HT-29 (cell line): ENCODE measurements around the gene MACC1. TPM values are rescaled to one million over a fixed set of nuclear protein-coding genes. Genes with fewer than 3 reads are reported as not detected.

ENCODE experiments used
- DNase-seq: peaks from one replicate; pipeline ENCODE4 v3.0.0-alpha.2; 2015; ENCODE audit warnings: low spot score
- total RNA-seq: library from RNA; depleted of rRNA; stranded (reverse); fragments of >200 nt; shearing (Covaris generic); gene quantifications from 2 replicates; pipeline ENCODE4 v1.2.3, GENCODE V29; 2014; rRNA removed

MACC1 gene, protein sequence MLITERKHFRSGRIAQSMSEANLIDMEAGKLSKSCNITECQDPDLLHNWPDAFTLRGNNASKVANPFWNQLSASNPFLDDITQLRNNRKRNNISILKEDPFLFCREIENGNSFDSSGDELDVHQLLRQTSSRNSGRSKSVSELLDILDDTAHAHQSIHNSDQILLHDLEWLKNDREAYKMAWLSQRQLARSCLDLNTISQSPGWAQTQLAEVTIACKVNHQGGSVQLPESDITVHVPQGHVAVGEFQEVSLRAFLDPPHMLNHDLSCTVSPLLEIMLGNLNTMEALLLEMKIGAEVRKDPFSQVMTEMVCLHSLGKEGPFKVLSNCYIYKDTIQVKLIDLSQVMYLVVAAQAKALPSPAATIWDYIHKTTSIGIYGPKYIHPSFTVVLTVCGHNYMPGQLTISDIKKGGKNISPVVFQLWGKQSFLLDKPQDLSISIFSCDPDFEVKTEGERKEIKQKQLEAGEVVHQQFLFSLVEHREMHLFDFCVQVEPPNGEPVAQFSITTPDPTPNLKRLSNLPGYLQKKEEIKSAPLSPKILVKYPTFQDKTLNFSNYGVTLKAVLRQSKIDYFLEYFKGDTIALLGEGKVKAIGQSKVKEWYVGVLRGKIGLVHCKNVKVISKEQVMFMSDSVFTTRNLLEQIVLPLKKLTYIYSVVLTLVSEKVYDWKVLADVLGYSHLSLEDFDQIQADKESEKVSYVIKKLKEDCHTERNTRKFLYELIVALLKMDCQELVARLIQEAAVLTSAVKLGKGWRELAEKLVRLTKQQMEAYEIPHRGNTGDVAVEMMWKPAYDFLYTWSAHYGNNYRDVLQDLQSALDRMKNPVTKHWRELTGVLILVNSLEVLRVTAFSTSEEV
- total RNA-seq = 9.9 and 12.5 TPM in 2 replicates

DNA sequence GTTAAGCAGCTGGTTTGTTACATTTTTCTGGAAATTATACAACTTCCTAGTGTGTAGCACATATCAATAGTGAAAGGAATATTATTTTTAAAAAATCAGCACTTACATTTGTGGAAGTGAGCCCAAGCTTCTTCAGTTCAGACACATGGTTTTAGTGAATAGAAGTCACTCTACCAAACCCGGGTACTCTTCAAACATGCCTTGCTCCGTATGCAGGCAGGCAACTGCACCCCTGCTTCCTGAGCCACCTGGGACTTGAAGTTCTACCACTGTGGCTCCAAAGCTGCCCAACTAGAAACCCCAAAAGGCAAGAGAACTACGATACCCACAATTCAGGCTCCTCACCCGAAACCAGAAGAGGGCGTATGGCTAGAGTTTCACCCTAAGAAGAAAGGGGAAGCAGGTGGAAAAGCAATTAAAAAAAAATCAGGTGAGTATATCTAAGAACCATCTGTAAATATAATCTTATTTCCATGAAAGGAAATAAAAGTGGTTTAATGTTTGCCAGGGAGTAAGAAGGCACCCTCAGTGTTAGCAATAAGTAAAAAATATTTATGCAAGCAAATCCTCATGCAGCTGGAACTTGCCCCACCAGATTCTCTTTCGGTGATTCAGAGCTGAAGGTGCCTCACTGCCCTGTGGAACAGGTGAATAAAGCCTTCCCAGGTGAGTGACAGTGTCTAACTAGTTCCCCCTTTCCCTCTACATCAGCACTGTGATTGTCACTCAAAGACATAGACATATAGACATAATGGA is at the start of gene MACC1:
Gene MACC1, minus strand, starts transcription at position 192 of the 756 bp plus-strand sequence. CDS start 55,522 bp downstream, outside the sequence.
- peak; percentile 98 for DNase-seq

DNA sequence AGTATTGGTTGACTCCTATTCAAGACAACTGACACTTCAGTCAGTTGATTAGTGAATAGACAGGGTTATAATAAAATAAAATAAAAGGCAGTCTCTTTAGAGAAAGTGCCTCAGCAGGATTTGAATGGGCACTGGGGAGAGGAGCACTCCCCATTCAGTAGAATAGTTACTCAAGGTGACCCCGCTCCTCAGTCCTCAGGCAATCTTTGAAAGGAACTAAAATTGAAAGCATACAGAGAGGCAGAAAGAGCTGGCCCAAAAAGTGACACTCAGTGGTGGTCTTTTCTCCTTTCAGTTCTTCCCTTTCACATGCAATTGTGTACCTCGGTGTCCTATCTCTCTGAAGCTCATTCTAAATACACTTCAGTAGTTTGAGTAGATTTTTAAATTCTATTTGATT is 47.4 kb upstream of the MACC1 start:
- DNase-seq = no peak

DNA sequence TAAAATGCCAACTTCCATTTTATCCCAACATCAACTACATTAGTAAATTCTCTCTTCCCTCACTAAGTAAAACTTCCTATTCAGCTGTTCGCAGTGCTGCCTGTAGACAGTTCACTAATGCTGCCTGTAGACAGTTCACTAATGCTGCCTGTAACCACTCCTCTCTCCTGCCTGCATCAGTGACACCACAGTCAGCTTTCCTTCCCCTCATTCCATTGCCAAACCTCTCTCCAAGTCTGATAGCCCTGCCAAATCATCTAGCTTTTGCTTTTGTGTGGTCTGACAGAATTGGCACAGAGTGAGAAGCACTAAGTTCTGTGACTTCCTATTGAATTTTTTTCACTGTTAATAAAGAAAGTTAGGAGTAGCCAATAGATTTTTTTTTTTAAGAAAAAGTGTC is 43.0 kb upstream of the MACC1 start:
- no peak for DNase-seq

DNA sequence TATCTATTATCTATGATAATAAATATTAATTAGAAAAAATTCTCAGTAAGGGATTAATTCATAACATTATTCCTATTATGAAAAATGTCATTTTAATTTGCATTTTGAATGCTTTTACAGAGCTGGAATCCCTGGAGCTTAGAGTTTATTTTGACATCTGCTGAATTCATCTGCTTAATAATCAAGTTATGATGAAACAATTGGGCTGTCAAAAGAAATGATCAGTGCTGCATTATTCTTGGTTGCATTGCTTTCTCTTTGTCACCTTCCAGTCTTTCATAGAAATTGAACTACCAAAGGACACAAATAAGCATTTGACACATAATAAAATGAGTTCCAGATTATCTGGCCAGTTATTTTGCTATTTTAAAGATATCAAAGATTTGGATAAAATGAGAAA is 40.0 kb upstream of the MACC1 start:
- DNase-seq = no peak

DNA sequence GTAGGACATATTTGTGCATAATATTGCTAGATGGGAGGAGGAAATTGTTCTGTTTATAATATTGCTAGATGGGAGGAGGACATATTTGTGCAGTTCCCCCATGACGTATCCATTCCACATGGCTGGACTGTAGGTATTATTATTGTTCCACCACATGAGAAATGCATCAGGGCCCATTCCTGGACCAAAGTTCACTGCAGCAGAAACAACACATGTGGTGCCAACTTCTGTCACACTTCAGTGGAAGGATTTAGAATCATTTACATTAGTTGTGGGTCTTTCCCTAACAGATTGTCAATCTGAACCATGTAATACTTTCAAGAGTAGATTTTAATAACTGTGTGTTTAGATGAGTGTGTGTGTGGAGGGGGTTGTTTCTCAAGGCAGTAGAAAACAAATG is 32.7 kb upstream of the MACC1 start:
- no peak for DNase-seq

DNA sequence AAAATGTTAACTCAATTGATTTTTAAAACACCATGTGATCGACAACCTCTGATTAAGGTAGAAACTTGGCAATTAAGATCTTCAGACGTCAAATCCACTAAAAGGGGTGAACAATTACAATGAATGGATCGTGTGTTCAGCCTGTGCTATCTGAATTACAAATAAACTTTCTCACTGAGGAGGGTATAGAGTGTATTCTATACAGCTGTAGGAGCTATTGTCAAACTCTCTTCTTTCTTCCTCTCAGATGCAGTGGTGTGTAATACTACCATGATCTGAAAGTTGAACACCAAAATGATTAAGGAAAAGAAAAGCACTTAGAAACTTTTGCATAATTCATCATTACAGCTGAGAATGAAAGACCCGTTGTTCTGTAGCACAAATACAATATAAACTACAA is 32.2 kb upstream of the MACC1 start:
- DNase-seq = no peak

DNA sequence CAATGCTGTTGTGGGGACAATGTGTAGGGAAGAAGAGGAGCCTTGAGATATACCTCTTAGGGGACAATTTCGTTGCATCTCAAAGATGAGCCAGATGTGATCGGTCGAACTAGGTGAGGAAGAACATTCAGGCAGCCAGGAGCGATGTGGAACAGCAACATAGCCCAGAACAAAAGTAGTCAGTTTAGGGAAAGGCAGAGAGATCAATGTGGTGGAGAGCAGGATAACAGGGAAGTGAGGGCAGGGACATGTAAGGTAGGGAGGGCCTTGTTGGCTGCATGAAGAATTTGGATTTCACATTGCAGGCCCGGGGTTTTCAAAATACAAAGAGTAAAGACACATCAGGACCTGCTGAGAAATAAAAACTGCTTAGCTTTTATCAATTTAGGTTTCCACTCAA is 29.1 kb upstream of the MACC1 start:
- no peak for DNase-seq

DNA sequence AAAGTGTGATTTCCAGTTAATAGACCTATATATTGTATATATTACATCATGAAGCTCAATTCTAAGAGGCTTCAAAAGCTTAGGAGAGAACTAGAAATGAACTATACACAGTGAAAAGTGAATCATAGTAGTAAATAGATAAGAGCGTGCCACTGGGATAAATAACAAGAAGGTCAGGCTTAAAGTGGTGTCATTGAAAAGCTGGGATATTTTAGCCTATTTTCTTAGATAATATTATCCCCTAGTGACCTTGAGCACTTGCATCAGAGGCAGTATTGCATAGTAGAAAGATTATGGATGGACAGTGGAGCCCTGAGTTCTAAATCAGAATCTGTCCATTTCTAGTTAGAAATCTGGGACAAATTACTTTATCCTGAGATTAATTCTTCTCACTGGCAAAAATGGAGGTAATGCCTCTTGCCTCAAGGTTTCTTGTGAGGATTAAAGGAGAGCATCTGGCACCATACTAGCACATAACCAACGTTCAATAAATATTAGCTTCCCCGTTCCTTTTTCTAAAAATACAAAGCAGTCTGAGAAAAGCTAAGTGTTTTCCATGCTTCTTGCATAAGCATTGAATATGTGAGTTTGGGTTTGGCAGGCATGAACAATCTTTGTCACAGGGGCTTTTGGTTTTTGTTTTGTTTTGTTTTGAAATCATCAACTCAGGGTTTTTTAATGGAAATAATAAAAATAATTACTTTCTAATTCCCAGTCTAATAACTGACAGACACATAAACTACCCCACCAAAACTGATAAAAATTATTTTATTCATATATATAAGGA is 27.3 kb upstream of the MACC1 start:
- DNase-seq = no peak

DNA sequence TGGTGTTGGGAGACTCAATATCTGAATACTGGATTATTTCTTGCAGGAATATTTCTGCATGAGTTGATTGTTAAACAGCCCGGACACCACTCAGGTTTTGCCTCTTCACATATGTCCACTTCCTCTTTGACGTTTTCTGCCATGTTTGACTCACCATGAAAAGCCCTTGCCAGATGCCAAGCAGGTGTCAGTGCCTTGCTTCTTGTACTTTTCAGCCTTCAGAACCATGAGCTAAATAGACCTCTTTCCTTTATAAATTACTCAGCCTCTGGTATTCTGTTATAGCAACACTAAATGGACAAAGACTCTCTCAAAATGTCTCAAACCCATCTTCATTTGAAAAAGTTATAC is 24.7 kb upstream of the MACC1 start:
- DNase-seq = no peak

DNA sequence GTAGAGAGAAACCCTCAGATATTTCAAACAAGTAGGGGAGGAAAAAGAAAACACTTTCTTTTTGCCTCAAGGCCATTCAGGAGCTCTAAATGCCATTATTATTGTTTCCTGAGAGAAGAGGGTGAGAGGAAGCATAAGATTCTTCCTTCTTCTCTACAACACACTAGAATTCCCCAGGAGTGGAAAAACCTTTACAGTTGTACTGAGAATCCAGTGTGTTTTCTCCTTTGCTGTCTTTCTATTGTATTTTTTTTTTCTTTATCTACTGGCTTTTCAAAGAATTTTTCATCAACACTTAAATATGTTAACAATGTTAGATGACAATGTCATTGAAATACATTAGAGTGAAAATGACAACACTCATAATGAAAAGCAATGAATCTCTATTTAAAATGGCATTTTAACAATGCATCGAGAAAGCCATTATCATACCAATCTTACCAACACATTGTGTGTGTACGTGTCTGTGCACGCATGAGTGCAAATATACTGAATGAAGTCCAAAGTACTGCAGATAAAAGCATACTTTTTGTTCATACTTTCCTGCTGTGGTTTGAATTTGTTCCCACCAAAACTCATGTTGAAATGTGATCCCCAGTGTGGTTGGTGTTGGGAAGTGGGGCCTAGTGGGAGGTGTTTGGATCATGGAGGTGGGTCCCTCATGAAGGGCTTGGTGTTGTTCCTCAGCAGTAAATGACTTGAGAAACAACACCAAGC is 24.2 kb upstream of the MACC1 start:
- no peak for DNase-seq

DNA sequence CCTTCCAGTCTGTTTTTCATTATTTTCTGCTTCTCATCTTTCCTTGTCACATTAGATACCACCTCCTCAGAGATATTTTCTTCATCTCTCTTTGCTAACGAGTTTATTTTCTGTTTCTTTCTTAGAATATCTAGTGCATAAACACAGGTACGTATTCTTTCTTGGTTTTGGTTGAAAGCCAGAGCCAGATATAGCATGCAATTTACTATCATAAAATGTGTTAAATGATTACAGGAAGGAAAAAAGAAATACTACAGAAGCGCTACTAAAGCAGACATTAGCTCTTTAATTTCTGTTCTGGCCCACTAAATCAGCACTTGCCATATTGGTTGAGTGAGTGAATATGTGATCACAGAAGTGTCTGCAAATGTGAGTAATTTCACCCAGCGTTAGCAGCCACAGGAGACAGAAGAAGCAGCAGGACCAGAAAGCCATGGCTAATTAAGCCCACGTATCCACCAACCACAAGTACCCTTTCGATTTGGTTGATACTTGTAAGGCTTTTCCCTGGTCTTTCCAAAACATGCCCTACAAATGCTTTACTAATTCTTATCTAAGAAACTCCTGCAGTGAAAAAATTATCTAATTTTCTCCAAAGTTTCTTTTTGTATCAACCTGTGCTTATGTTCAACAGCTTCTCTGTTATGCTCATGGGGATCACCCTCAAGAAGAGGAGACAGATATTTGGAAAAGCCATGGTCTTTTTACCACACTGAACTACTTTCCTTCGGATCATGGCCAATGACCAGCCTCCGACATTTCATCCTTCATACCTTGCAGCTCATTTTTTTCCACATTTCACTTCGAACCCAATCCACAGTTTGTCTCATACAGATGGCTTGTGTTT is 23.1 kb upstream of the MACC1 start:
- DNase-seq = no peak

DNA sequence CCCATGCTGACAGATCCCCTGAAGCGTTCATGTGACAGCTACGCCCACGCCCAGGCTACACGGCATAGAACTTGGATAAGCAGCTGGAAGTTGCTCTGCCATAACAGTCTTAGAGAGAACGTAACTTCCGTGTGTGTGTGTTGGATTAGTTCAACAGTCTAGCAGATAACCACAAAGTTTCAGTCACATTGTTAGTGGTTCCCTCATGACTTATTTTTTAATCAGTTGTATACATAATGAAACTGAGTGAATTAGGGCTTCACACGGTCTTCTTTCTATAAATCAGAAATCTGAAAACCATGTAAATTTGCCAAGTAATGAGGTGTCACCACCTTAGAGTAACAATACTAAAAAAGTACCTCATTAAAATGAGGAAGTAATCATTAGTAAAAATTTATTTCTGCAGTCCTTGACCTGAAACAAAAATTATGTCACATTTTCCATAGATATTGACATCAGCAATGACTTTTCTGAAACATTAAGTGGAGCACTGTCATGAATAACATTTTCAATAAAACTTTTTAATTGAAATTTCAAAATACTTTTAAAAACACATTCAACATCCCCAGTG is 21.7 kb upstream of the MACC1 start:
- DNase-seq = no peak

DNA sequence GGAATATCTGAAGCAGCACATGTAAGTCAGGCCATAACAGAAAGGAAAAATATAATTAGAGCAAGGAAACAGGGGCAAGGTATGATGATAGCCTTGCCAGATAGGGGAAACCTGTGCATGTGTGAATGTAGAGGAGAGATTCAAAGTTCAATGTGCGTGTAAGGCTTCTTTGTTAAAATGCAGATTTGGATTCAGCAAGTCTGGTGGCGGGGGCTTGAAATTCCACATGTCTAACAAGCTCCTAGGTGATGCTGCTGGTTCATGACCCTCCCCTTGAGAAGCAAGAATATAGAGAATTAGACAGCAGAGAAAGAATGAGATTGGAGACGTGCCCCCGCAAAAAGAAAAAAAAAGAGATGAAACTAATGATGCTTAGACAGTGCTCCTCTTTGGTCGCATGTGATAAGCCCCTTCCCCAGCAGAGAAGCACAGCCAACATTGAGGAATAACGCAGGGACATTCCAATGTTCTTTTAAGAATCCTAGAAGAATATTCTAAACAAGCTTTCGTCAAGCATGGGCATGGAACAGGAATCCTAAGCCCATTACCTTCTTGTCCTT is 21.1 kb upstream of the MACC1 start:
- DNase-seq = no peak

DNA sequence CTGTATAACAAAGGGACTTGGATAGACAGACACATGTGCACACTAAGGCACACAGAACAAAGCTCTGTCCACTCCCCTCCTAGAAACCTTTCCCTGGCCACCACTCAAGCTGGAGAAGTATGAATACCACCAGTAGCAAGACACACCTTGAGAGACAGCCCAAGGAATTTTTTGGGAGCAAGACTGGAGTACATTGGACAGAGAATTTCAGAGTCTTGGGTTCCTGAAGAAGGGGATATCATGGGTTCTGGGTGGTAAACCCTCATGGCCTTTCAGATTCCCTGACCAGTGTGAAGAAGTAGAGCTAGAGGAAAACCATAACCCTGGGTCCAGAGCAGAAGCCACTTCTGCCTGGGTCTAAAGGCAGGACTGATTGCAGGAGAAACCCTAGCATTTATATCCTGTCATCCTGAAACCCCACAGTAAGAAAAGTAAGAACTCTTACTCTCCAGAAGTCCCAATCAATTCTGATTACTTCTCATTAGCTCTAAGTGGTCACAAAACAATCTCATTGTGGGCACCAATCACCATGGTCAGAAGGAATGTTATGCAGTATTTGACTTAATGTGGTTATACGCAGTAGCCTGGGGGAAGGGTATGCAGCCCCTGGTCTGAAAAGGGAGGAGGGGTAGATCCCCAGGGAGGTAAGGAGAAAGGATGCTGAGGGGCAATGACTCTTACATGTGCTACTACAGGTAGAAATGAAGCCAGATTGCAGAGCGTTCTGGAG is 20.4 kb upstream of the MACC1 start:
- DNase-seq = no peak

DNA sequence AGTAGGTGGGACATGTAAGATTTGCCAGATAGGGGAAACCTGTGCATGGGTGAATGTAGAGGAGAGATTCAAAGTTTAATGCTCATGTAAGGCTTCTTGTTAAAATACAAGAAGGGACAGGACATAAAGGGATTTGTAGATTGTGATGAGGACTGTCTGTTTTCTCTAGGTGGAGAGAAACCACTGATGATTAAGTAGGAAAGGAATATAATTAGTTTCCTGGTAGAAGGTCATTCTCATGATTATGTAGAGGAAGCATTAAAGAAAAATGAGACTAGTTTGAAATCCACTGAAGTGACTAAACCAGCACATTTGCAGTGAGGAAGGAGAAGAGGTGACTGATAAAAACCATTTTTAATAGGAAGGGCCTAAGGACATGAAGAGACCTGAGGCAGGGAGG is 19.6 kb upstream of the MACC1 start:
- peak; percentile 45 for DNase-seq

DNA sequence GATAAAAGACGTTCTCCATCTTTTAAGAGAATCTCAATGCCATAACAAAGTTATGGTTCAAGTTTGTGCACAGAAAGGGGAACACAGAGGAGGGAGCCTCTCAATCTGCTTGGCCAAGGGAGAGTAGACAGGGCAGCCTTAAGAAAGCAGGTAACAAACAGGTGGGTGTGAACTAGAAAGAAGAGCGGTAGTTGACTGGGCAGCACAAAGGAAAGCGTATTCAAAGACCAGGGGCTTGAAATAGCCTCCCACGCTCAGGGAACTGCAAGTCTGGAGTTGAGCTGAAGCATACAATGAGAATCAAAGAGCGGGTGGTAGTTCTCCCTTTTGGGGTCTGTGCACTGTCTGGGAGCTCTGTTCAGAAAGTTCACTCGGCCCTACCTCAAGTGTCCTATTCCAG is 18.9 kb upstream of the MACC1 start:
- DNase-seq = no peak

DNA sequence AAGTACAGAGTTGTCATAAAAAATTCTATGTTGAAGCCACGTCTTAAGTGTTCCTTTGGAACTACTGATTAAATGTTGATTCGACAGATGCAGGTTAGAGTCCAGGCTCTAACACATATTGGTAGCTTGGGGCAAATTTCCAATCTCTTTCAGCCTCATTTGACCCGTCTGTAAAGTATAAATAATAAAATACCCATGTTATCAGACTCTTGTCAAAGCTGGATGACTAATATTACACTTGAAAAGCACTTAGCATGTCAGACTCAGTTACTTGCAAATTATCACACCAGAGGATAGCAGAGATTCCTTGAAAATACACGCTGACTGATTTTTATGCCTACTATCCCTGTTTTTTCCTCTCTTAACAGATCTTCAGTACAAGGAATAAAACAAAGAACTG is 18.1 kb upstream of the MACC1 start:
- no peak for DNase-seq

DNA sequence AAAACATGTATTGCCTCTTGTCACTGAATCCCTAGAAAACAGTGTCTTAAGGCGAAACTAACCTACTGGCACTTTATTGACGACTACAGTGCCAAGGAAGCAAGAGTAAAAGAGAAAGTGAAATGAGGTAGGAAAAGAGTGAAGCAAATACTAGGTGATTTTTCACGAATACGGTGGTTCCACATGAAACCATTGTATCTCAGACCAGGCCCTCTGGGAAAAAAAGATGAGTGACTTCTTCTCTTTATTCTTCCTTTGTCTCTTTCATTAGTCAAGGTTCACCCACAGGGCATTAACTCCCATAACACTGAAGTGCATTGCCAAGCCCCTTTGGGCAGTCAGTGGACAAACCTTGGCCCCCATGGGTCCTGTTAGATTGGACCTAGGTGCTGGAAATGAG is 16.2 kb upstream of the MACC1 start:
- no peak for DNase-seq
